ENCODE data around the gene IDH3G. TPM values are rescaled to one million over a fixed set of nuclear protein-coding genes. Genes with fewer than 3 reads are reported as not detected.

IDH3G gene
- polyA plus RNA-seq, 3 donors = 115 to 201 (median 130) TPM

GRCh38 chrX:153764786-153765137 lies 29.4 kb downstream of the IDH3G start:
- no peaks in the 10 kb centered on the region for H3K27me3 ChIP-seq (ENCODE audit: control insufficient read depth in 2 of 2, insufficient read depth in 2 of 2, low read length in 2 of 2)
- peaks cover 0 to 3% (median 0%) of the 10 kb centered on the region in 7 donors for H3K9me3 Mint-ChIP-seq
- H3K27ac Mint-ChIP-seq = no peak overlapping the region
- no peaks in the 10 kb centered on the region for H3K36me3 ChIP-seq (replicated peaks in 1 of 2; ENCODE audit: control insufficient read depth in 1 of 2, insufficient read depth in 2 of 2, low read length in 2 of 2)
- H2AFZ ChIP-seq (ENCODE audit: insufficient read depth, low read depth, low read length, poor library complexity, severe bottlenecking) = no peak overlapping the region
- no peak overlapping the region for H3K4me3 ChIP-seq (replicated peaks in 1 of 3; ENCODE audit: low read depth in 2 of 3, low read length in 3 of 3)
- intact Hi-C loops (cut with micrococcal nuclease) = loop anchor here (5.0 to 10.0 kb wide), 3 partner anchors 160 to 190 kb away; partner anchors contain the start of gene ARHGAP4 (in 1 of the 2)
- DNase-seq = no peak
- no peaks in the 10 kb centered on the region for H3K36me3 Mint-ChIP-seq
- no peaks in the 10 kb centered on the region for H3K9me3 ChIP-seq (replicated peaks in 1 of 2; ENCODE audit: control insufficient read depth in 1 of 2, insufficient read depth in 1 of 2, low read length in 2 of 2)
- H3K4me2 ChIP-seq (replicated peaks; ENCODE audit: extremely low read depth, low read length, poor library complexity, severe bottlenecking) = no peak overlapping the region
- no peaks in the 10 kb centered on the region for H3K79me2 ChIP-seq (ENCODE audit: insufficient read depth, low read length)
- WGBS (ENCODE audit: insufficient coverage) = no CpG with 5 or more reads among the region's 7 CpGs
- H3K4me3 Mint-ChIP-seq = no peak overlapping the region
- no peaks in the 10 kb centered on the region for H4K20me1 ChIP-seq (ENCODE audit: insufficient read depth, low read length)
- H3K4me1 ChIP-seq (ENCODE audit: control insufficient read depth in 1 of 2, insufficient read depth in 2 of 2, low read length in 2 of 2) = peaks cover 0 to 5% of the 10 kb centered on the region in 2 donors
- H3K4me1 Mint-ChIP-seq = peaks cover 14% of the 10 kb centered on the region
- H3K27me3 Mint-ChIP-seq (ENCODE audit: low read depth in 3 of 3) = peaks cover 1 to 23% (median 16%) of the 10 kb centered on the region in 3 donors
- TF ChIP-seq CTCF (IDR thresholded peaks at IDR 0.05) = no peak
- no peak overlapping the region for H3K9ac ChIP-seq (ENCODE audit: insufficient read depth, low read length, poor library complexity, severe bottlenecking)
- no peak overlapping the region for H3K27ac ChIP-seq (ENCODE audit: low read depth in 1 of 2, low read length in 2 of 2)

- 12% methylated on average over 10 of the region's 26 CpGs for WGBS (ENCODE audit: insufficient coverage)
- no peak within 1 kb of the TSS for H3K4me2 ChIP-seq (replicated peaks; ENCODE audit: extremely low read depth, low read length, poor library complexity, severe bottlenecking)
Measured at GRCh38 chrX:153763989-153764755, 30.0 kb downstream of the IDH3G start, which contains the start of gene PLXNB3. Gene PLXNB3 (plus strand): TSS chrX:153764249. CDS start chrX:153765536, 1,287 bp downstream.

More at GRCh38 chrX:153763989-153764755, 30.0 kb downstream of the IDH3G start, which contains the start of gene PLXNB3:
- Mint-ChIP-seq H3K36me3 (no peaks in the 10 kb centered on the region), H3K9me3 (peaks cover 0 to 3% (median 0%) of the 10 kb centered on the region in 7 donors), H3K27me3 (ENCODE audit: low read depth in 3 of 3) (peaks cover 1 to 23% (median 16%) of the 10 kb centered on the region in 3 donors), H3K27ac (no peak within 1 kb of the TSS), H3K4me1 (peaks cover 14% of the 10 kb centered on the region), H3K4me3 (no peak within 1 kb of the TSS)
- Histone ChIP-seq H3K4me1 (ENCODE audit: control insufficient read depth in 1 of 2, insufficient read depth in 2 of 2, low read length in 2 of 2) (peaks cover 0 to 5% of the 10 kb centered on the region in 2 donors), H3K27me3 (ENCODE audit: control insufficient read depth in 2 of 2, insufficient read depth in 2 of 2, low read length in 2 of 2) (no peaks in the 10 kb centered on the region), H3K9ac (ENCODE audit: insufficient read depth, low read length, poor library complexity, severe bottlenecking) (no peak within 1 kb of the TSS), H3K36me3 (replicated peaks in 1 of 2; ENCODE audit: control insufficient read depth in 1 of 2, insufficient read depth in 2 of 2, low read length in 2 of 2) (no peaks in the 10 kb centered on the region), H3K4me3 (replicated peaks in 1 of 3; ENCODE audit: low read depth in 2 of 3, low read length in 3 of 3) (no peak within 1 kb of the TSS), H3K27ac (ENCODE audit: low read depth in 1 of 2, low read length in 2 of 2) (no peak within 1 kb of the TSS), H3K9me3 (replicated peaks in 1 of 2; ENCODE audit: control insufficient read depth in 1 of 2, insufficient read depth in 1 of 2, low read length in 2 of 2) (no peaks in the 10 kb centered on the region), H4K20me1 (ENCODE audit: insufficient read depth, low read length) (no peaks in the 10 kb centered on the region), H2AFZ (ENCODE audit: insufficient read depth, low read depth, low read length, poor library complexity, severe bottlenecking) (no peak within 1 kb of the TSS), H3K79me2 (ENCODE audit: insufficient read depth, low read length) (no peaks in the 10 kb centered on the region)
- peak; percentile 72 for TF ChIP-seq CTCF (IDR thresholded peaks at IDR 0.05)
- intact Hi-C loops (cut with micrococcal nuclease) = loop anchor here (5.0 to 10.0 kb wide), 3 partner anchors 161 to 191 kb away; partner anchors contain the start of gene ARHGAP4 (in 1 of the 2)
- peak; percentile 52 to 66 (median 59) for DNase-seq
